GM21717 (cell line): Measurements from ENCODE around the gene ORM2.
"Not testable (repeated sequence)": the region's sequence is repeated elsewhere in the genome, so short reads cannot be mapped to it uniquely, and the experiment has no call there.

ENCODE experiments used
- ATAC-seq: cut with Tn5 transposase; IDR thresholded peaks from one replicate; pipeline ENCODE4 v1.9.1; 2021; ENCODE audit warnings: mild to moderate bottlenecking, moderate library complexity; ENCODE audit not compliant: unreplicated experiment

The ORM2 gene

GRCh38 chr9:114329625-114330022 lies at the start of gene ORM2:
Gene ORM2 (plus strand): TSS chr9:114329869. CDS start chr9:114329905, 36 bp downstream.
- not testable (repeated sequence) for ATAC-seq

- no peak for ATAC-seq
Observed at GRCh38 chr9:114280636-114281472, 48.8 kb upstream of the ORM2 start.

- ATAC-seq, result no peak
Observed at GRCh38 chr9:114281473-114282103, 48.1 kb upstream of the ORM2 start.

GRCh38 chr9:114282104-114282485 lies 47.6 kb upstream of the ORM2 start:
- no peak for ATAC-seq

GRCh38 chr9:114282507-114282906 lies 47.2 kb upstream of the ORM2 start:
- no peak for ATAC-seq

GRCh38 chr9:114282926-114283325 lies 46.7 kb upstream of the ORM2 start:
- ATAC-seq, result no peak

- ATAC-seq, result no peak
Observed at GRCh38 chr9:114283551-114284111, 46.0 kb upstream of the ORM2 start.

GRCh38 chr9:114284316-114285060 lies 45.2 kb upstream of the ORM2 start:
- ATAC-seq, result no peak

- no peak for ATAC-seq
Observed at GRCh38 chr9:114285166-114285867, 44.4 kb upstream of the ORM2 start.

- ATAC-seq, result no peak
Observed at GRCh38 chr9:114286146-114286679, 43.5 kb upstream of the ORM2 start.

GRCh38 chr9:114287001-114287762 lies 42.5 kb upstream of the ORM2 start:
- no peak for ATAC-seq

- ATAC-seq, result no peak
Observed at GRCh38 chr9:114287763-114288192, 41.9 kb upstream of the ORM2 start.

- no peak for ATAC-seq
Observed at GRCh38 chr9:114288193-114289091, 41.2 kb upstream of the ORM2 start.

- ATAC-seq, result no peak
Observed at GRCh38 chr9:114289106-114289505, 40.6 kb upstream of the ORM2 start.

GRCh38 chr9:114289571-114290481 lies 39.8 kb upstream of the ORM2 start:
- no peak for ATAC-seq

GRCh38 chr9:114290561-114290986 lies 39.1 kb upstream of the ORM2 start:
- no peak for ATAC-seq

GRCh38 chr9:114291064-114291474 lies 38.6 kb upstream of the ORM2 start:
- no peak for ATAC-seq
